Measurements from ENCODE around the gene ZNF141. TPM values are rescaled to one million over a fixed set of nuclear protein-coding genes. Genes with fewer than 3 reads are reported as not detected.

Gene ZNF141
- total and polyA plus RNA-seq, 9 donors, result 7.4 to 55.7 (median 39.6) TPM

- no peaks in the 10 kb centered on the region for H3K27me3 ChIP-seq
- peaks cover 10% of the 10 kb centered on the region for H3K4me1 ChIP-seq (ENCODE audit: insufficient read depth)
- H3K36me3 ChIP-seq, result no peaks in the 10 kb centered on the region
- intact Hi-C loops (cut with DNase I), result loop anchor here in 1 of 4 donors (5.0 kb wide), 2 partner anchors 159 to 334 kb away; partner anchors contain the start of genes ATP5ME, MYL5, PIGG and ZNF721
- peak overlapping the region; percentile 87 to 94 for H3K27ac ChIP-seq
- WGBS, 3 donors, result 1 to 2% (median 2%) methylated on average over 38 to 52 of the region's 52 CpGs
- peak overlapping the region; percentile 92 for H3K4me3 ChIP-seq
- peaks cover 0 to 8% of the 10 kb centered on the region in 2 donors for H3K9me3 ChIP-seq
- no peak for TF ChIP-seq CTCF (IDR thresholded peaks at IDR 0.05)
- TF ChIP-seq EP300 (IDR thresholded peaks at IDR 0.05), result no peak
- no peak for TF ChIP-seq POLR2A (IDR thresholded peaks at IDR 0.05)
- peak; percentile 48 to 77 (median 57) for DNase-seq
Observed at GRCh38 chr4:337932-338758, 531 bp downstream of the ZNF141 start.

- H3K27ac ChIP-seq, result peak overlapping the region; percentile 87 to 94
- intact Hi-C loops (cut with DNase I), result loop anchor here in 1 of 4 donors (5.0 kb wide), 2 partner anchors 159 to 334 kb away; partner anchors contain the start of genes ATP5ME, MYL5, PIGG and ZNF721
- peak in 2 of 5 donors; percentile 28 to 31 for DNase-seq
Observed at GRCh38 chr4:338759-339097, 1.1 kb downstream of the ZNF141 start.

GRCh38 chr4:340011-340410, 2.4 kb downstream of the ZNF141 start:
- Histone ChIP-seq H3K4me1 (ENCODE audit: insufficient read depth) (peaks cover 10% of the 10 kb centered on the region), H3K9me3 (peaks cover 0 to 14% of the 10 kb centered on the region in 2 donors), H3K27me3 (no peaks in the 10 kb centered on the region), H3K27ac (no peak overlapping the region), H3K4me3 (no peak overlapping the region), H3K36me3 (no peaks in the 10 kb centered on the region)
- TF ChIP-seq CTCF (IDR thresholded peaks at IDR 0.05) (no peak), EP300 (IDR thresholded peaks at IDR 0.05) (no peak), POLR2A (IDR thresholded peaks at IDR 0.05) (no peak)
- WGBS, 3 donors, result 93 to 97% (median 93%) methylated on average over 4 of the region's 4 CpGs
- no peak for DNase-seq
- intact Hi-C loops (cut with DNase I), result no loop called here

More at GRCh38 chr4:338759-339097, 1.1 kb downstream of the ZNF141 start:
- Histone ChIP-seq H3K4me1 (ENCODE audit: insufficient read depth) (peaks cover 10% of the 10 kb centered on the region), H3K9me3 (peaks cover 0 to 8% of the 10 kb centered on the region in 2 donors), H3K4me3 (peak overlapping the region; percentile 92), H3K36me3 (no peaks in the 10 kb centered on the region), H3K27me3 (no peaks in the 10 kb centered on the region)
- 26 to 29% (median 27%) methylated on average over 13 of the region's 13 CpGs for WGBS, 3 donors
- TF ChIP-seq CTCF (IDR thresholded peaks at IDR 0.05) (no peak), EP300 (IDR thresholded peaks at IDR 0.05) (no peak), POLR2A (IDR thresholded peaks at IDR 0.05) (no peak)

GRCh38 chr4:373062-373839, 35.6 kb downstream of the ZNF141 start:
- intact Hi-C loops (cut with DNase I), result no loop called here
- no peak overlapping the region for H3K27ac ChIP-seq
- peaks cover 9% of the 10 kb centered on the region for H3K36me3 ChIP-seq
- H3K27me3 ChIP-seq, result no peaks in the 10 kb centered on the region
- TF ChIP-seq CTCF (IDR thresholded peaks at IDR 0.05) (no peak), POLR2A (IDR thresholded peaks at IDR 0.05) (no peak), EP300 (IDR thresholded peaks at IDR 0.05) (no peak)
- DNase-seq, result no peak
- H3K4me3 ChIP-seq, result no peak overlapping the region
- 97 to 98% (median 97%) methylated on average over 7 of the region's 7 CpGs for WGBS, 3 donors
- peaks cover 24 to 43% of the 10 kb centered on the region in 2 donors for H3K9me3 ChIP-seq
- H3K4me1 ChIP-seq (ENCODE audit: insufficient read depth), result no peaks in the 10 kb centered on the region
